ENCODE results near the gene ABCG1. TPM values are rescaled to one million over a fixed set of nuclear protein-coding genes. Genes with fewer than 3 reads are reported as not detected.

Gene ABCG1
- total and polyA plus RNA-seq, 4 donors: 1.6 to 9.7 (median 5.3) TPM

DNA sequence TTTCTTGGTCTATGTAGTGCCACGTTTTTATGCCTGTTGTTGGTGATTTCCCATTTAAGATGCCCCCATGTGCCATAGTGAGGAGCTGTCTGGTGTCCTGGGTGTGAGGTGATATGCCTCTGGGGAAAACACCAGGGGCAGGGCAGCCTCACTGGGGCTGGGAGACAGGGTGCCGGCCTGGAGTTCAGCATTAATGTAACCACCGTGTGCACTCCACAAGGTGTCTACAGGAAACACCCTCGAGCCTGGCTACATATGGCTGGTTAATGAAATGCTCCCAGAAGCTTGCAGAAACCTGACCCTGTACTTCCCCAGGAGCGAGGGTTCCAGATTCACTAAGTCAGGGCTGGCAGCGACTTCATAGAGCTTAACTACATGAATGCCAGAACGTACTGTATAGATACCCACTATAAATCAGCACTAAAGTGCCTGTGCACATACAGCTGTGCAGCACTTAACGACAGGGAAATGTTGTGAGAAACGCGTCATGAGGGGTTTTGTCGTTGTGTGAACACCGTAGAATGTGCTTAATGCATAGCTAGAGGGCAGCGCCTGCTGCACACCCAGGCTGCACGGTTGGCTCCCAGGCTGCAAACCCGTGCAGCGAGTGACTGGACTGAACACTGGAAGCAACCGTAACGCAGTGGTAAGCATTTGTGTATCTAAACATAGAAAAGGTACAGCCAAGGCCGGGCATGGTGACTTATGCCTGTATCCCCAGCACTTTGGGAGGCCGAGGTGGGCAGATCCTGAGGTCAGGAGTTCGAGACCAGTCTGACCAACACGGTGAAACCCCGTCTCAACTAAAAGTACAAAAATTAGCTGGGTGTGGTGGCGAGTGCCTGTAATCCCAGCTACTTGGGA, 121.5 kb downstream of the ABCG1 start:
- no peak overlapping the region for H3K9ac ChIP-seq (ENCODE audit: low read depth in 1 of 2, low read length in 2 of 2)
- 88% methylated on average over 24 of the region's 24 CpGs for WGBS
- no peak overlapping the region for H3K27ac ChIP-seq (ENCODE audit: low read depth in 1 of 2, low read length in 2 of 2)
- H3K36me3 ChIP-seq (ENCODE audit: control insufficient read depth in 4 of 4, insufficient read depth in 3 of 4, low read depth in 1 of 4, low read length in 3 of 4): no peaks in the 10 kb centered on the region
- H3K4me3 ChIP-seq (ENCODE audit: low read depth in 1 of 3, low read length in 3 of 3): no peak overlapping the region
- no peaks in the 10 kb centered on the region for H3K27me3 ChIP-seq (ENCODE audit: control insufficient read depth in 4 of 4, insufficient read depth in 4 of 4, low read length in 3 of 4)
- DNase-seq (ENCODE audit: low spot score): peak; percentile 27
- H3K4me1 ChIP-seq (ENCODE audit: control insufficient read depth in 4 of 4, insufficient read depth in 4 of 4, low read length in 3 of 4): peaks cover 0 to 5% (median 0%) of the 10 kb centered on the region in 4 donors
- TF ChIP-seq JUND (IDR thresholded peaks at IDR 0.05) (no peak), HNF4A (conservative IDR thresholded peaks at IDR 0.05) (no peak), HNF4G (IDR thresholded peaks at IDR 0.05) (no peak), RAD21 (IDR thresholded peaks at IDR 0.05) (no peak), RXRA (IDR thresholded peaks at IDR 0.05) (no peak), EGR1 (IDR thresholded peaks at IDR 0.05; ENCODE audit: low read depth in 2 of 2) (no peak), FOXA1 (IDR thresholded peaks at IDR 0.05) (no peak), NR2F2 (IDR thresholded peaks at IDR 0.05) (no peak), GABPA (IDR thresholded peaks at IDR 0.05 in 1 of 2, conservative IDR thresholded peaks at IDR 0.05 in 1 of 2) (no peak), SP1 (IDR thresholded peaks at IDR 0.05) (no peak), TAF1 (conservative IDR thresholded peaks at IDR 0.05) (no peak)
- TF ChIP-seq, protein P1, sequence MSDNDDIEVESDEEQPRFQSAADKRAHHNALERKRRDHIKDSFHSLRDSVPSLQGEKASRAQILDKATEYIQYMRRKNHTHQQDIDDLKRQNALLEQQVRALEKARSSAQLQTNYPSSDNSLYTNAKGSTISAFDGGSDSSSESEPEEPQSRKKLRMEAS (IDR thresholded peaks at IDR 0.05): no peak
- TF ChIP-seq, protein P2, sequence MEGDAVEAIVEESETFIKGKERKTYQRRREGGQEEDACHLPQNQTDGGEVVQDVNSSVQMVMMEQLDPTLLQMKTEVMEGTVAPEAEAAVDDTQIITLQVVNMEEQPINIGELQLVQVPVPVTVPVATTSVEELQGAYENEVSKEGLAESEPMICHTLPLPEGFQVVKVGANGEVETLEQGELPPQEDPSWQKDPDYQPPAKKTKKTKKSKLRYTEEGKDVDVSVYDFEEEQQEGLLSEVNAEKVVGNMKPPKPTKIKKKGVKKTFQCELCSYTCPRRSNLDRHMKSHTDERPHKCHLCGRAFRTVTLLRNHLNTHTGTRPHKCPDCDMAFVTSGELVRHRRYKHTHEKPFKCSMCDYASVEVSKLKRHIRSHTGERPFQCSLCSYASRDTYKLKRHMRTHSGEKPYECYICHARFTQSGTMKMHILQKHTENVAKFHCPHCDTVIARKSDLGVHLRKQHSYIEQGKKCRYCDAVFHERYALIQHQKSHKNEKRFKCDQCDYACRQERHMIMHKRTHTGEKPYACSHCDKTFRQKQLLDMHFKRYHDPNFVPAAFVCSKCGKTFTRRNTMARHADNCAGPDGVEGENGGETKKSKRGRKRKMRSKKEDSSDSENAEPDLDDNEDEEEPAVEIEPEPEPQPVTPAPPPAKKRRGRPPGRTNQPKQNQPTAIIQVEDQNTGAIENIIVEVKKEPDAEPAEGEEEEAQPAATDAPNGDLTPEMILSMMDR (IDR thresholded peaks at IDR 0.05; ENCODE audit: low read depth, low read length, missing input control): no peak
- TF ChIP-seq, protein P3, sequence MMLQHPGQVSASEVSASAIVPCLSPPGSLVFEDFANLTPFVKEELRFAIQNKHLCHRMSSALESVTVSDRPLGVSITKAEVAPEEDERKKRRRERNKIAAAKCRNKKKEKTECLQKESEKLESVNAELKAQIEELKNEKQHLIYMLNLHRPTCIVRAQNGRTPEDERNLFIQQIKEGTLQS (IDR thresholded peaks at IDR 0.05): no peak
- H3K9me3 ChIP-seq (ENCODE audit: control insufficient read depth in 4 of 4, low read length in 3 of 4): no peaks in the 10 kb centered on the region

DNA sequence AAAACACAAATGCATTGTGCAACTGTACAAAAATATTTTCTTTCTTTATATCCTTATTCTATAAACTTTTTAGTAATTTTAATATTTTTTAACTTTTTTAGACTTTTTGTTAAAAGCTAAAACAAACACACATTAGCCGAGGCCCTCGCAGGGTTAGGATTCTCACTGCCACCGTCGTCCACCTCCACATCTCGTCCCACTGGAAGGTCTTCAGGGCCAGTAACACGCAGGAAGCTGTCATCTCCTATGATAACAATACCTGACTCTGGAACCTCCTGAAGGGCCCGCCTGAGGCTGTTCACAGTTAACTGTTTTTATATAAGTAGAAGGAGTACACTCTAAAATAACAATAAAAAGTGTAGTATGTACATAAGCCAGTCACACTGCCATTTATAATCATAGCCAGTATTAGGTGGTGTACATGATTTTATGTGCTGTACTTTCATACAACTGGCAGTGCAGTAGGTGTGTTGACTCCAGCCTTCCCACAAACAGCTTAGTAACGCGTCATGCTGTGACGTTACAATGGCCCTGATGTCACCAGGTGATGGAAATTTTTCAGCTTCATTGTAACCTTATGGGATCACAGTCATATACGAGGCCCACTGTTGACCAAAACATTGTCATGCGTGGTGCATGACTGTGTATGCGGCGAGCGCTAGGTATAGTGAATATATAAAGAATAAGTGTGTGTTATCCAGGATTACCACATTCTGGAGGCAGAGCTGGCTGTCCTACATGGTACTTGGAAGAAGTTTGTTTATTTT, 123.0 kb downstream of the ABCG1 start:
- Histone ChIP-seq H3K4me3 (ENCODE audit: low read depth in 1 of 3, low read length in 3 of 3) (no peak overlapping the region), H3K9me3 (ENCODE audit: control insufficient read depth in 4 of 4, low read length in 3 of 4) (no peaks in the 10 kb centered on the region), H3K36me3 (ENCODE audit: control insufficient read depth in 4 of 4, insufficient read depth in 3 of 4, low read depth in 1 of 4, low read length in 3 of 4) (no peaks in the 10 kb centered on the region), H3K27me3 (ENCODE audit: control insufficient read depth in 4 of 4, insufficient read depth in 4 of 4, low read length in 3 of 4) (no peaks in the 10 kb centered on the region), H3K4me1 (ENCODE audit: control insufficient read depth in 4 of 4, insufficient read depth in 4 of 4, low read length in 3 of 4) (peaks cover 0 to 5% (median 0%) of the 10 kb centered on the region in 4 donors), H3K9ac (ENCODE audit: low read depth in 1 of 2, low read length in 2 of 2) (no peak overlapping the region), H3K27ac (ENCODE audit: low read depth in 1 of 2, low read length in 2 of 2) (no peak overlapping the region)
- DNase-seq (ENCODE audit: low spot score): peak; percentile 9
- 93% methylated on average over 15 of the region's 15 CpGs for WGBS
- TF ChIP-seq HNF4G (IDR thresholded peaks at IDR 0.05) (no peak), YY1 (IDR thresholded peaks at IDR 0.05) (no peak), SP1 (IDR thresholded peaks at IDR 0.05) (no peak), RAD21 (IDR thresholded peaks at IDR 0.05) (no peak), TAF1 (conservative IDR thresholded peaks at IDR 0.05) (no peak), RXRA (IDR thresholded peaks at IDR 0.05) (no peak), EGR1 (IDR thresholded peaks at IDR 0.05; ENCODE audit: low read depth in 2 of 2) (no peak), HNF4A (conservative IDR thresholded peaks at IDR 0.05) (no peak), FOXA1 (IDR thresholded peaks at IDR 0.05) (no peak), NR2F2 (IDR thresholded peaks at IDR 0.05) (no peak), JUND (IDR thresholded peaks at IDR 0.05) (no peak), GABPA (IDR thresholded peaks at IDR 0.05 in 1 of 2, conservative IDR thresholded peaks at IDR 0.05 in 1 of 2) (no peak)
- TF ChIP-seq, protein P3 (IDR thresholded peaks at IDR 0.05): no peak
- TF ChIP-seq, protein P1 (IDR thresholded peaks at IDR 0.05): no peak
- TF ChIP-seq, protein P4, sequence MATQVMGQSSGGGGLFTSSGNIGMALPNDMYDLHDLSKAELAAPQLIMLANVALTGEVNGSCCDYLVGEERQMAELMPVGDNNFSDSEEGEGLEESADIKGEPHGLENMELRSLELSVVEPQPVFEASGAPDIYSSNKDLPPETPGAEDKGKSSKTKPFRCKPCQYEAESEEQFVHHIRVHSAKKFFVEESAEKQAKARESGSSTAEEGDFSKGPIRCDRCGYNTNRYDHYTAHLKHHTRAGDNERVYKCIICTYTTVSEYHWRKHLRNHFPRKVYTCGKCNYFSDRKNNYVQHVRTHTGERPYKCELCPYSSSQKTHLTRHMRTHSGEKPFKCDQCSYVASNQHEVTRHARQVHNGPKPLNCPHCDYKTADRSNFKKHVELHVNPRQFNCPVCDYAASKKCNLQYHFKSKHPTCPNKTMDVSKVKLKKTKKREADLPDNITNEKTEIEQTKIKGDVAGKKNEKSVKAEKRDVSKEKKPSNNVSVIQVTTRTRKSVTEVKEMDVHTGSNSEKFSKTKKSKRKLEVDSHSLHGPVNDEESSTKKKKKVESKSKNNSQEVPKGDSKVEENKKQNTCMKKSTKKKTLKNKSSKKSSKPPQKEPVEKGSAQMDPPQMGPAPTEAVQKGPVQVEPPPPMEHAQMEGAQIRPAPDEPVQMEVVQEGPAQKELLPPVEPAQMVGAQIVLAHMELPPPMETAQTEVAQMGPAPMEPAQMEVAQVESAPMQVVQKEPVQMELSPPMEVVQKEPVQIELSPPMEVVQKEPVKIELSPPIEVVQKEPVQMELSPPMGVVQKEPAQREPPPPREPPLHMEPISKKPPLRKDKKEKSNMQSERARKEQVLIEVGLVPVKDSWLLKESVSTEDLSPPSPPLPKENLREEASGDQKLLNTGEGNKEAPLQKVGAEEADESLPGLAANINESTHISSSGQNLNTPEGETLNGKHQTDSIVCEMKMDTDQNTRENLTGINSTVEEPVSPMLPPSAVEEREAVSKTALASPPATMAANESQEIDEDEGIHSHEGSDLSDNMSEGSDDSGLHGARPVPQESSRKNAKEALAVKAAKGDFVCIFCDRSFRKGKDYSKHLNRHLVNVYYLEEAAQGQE (IDR thresholded peaks at IDR 0.05): no peak
- TF ChIP-seq, protein P5, sequence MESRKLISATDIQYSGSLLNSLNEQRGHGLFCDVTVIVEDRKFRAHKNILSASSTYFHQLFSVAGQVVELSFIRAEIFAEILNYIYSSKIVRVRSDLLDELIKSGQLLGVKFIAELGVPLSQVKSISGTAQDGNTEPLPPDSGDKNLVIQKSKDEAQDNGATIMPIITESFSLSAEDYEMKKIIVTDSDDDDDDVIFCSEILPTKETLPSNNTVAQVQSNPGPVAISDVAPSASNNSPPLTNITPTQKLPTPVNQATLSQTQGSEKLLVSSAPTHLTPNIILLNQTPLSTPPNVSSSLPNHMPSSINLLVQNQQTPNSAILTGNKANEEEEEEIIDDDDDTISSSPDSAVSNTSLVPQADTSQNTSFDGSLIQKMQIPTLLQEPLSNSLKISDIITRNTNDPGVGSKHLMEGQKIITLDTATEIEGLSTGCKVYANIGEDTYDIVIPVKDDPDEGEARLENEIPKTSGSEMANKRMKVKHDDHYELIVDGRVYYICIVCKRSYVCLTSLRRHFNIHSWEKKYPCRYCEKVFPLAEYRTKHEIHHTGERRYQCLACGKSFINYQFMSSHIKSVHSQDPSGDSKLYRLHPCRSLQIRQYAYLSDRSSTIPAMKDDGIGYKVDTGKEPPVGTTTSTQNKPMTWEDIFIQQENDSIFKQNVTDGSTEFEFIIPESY (IDR thresholded peaks at IDR 0.05): no peak

Measured in liver (tissue), 9 donors.